HG02610 (cell line): ENCODE data around the gene EHF.
A peak's percentile ranks its signal among the peaks of the same experiment; 100 is the strongest.

ENCODE experiments used
- ATAC-seq: cut with Tn5 transposase; IDR thresholded peaks from one replicate; pipeline ENCODE4 v1.9.1; 2021; ENCODE audit warnings: mild to moderate bottlenecking, moderate library complexity; ENCODE audit not compliant: unreplicated experiment

EHF gene

GRCh38 chr11:34623463-34623862, 2.6 kb downstream of the EHF start:
- ATAC-seq: no peak

GRCh38 chr11:34624069-34624468, 3.2 kb downstream of the EHF start:
- ATAC-seq: peak; percentile 45

- ATAC-seq: no peak
Measured at GRCh38 chr11:34625576-34625975, 4.7 kb downstream of the EHF start.

- ATAC-seq: peak; percentile 77
Measured at GRCh38 chr11:34626393-34626792, 5.5 kb downstream of the EHF start.

- no peak for ATAC-seq
Measured at GRCh38 chr11:34627197-34627596, 6.3 kb downstream of the EHF start.

DNA sequence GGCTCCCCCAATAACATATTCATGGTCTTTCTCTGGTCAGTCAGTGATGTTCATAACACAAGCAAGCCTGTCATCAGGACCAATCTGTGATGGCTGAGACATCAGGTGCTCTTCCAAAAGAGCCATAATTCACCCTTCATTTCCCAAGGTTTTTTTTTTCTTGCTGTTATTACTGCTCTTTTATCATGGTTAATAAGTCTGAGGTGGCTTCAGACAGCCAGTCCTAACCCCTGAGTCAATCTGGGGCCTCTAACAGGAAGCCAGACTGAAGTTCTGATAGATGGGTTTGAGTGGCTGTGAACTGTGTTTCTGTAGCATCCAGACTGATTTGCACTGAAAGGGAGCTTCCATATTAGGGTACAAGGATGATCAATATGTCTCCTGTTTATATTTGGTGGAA, 8.8 kb downstream of the EHF start:
- no peak for ATAC-seq

DNA sequence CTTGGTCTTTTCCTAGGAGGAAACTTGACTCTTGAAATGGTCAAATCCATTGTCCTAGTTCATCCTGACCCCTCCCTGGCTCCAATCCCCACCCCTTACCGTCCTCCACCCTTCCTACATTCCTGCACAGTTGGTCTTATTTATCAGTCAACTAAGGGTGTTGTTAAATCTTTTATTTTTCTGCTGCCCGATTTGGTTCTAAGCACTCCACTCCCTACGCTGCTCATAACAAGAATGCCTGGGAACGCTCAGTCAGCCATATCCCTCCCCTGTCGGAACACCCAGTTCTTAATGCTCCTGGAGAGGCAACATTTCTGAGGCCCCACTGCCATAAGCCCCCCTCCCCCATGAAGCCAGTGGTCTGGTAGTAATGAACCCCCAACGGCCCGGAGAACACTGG, 9.7 kb downstream of the EHF start:
- no peak for ATAC-seq

GRCh38 chr11:34631297-34631696, 10.4 kb downstream of the EHF start:
- no peak for ATAC-seq

GRCh38 chr11:34631737-34632104, 10.8 kb downstream of the EHF start:
- no peak for ATAC-seq

DNA sequence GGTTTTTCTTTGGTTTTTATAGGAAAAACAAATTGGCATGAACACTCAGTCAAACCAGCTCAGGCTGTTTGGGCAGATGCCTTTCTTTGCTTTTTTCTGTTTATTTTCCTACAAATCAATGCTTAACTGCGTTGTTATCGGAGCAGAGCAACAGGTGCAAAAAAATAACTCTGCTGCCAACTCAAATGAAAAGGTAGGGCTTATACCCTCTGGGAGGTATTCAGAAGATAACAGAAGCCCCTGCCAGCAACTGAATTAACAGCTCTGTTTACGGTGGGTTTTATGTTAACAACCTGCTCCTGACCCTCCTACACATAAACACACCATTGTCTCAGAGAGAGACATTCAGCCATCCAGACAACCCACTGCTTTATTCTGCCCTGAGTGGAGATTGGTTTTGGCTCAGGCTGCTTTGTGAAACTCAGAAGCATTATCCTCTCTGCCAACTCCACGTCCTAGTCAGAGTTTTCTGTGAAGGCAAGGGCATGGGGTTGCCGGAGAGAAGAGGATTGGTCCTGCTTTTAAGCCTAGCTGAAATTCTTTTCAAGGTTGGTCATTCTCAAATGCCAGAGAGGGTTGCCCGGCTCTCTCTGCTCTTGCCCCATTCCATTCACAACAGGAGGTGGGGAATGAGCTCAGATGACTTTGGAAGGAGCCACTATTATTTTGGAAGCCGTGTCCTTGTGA, 11.4 kb downstream of the EHF start:
- no peak for ATAC-seq

GRCh38 chr11:34633640-34633989, 12.7 kb downstream of the EHF start:
- no peak for ATAC-seq

GRCh38 chr11:34633990-34634693, 13.2 kb downstream of the EHF start:
- ATAC-seq: peak; percentile 78

GRCh38 chr11:34634694-34635062, 13.8 kb downstream of the EHF start:
- ATAC-seq: no peak

DNA sequence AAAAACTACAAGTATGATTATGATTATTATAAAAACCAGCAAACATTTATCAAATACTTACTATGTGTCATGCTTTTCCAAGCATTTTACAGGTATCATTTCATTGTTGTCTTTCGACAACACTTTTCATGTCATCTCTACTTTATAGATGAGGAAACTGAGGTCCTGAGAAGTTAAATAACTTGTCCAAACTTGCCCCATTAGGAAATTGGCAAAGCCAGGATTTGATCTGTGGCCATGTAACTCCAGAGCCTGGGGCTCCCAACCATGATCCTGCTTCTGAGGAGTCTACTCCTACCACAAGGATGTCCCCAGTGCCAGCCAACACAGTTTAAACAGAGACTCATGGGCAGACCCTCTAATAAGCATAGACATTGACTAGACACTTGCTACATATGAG, 15.2 kb downstream of the EHF start:
- ATAC-seq: no peak

DNA sequence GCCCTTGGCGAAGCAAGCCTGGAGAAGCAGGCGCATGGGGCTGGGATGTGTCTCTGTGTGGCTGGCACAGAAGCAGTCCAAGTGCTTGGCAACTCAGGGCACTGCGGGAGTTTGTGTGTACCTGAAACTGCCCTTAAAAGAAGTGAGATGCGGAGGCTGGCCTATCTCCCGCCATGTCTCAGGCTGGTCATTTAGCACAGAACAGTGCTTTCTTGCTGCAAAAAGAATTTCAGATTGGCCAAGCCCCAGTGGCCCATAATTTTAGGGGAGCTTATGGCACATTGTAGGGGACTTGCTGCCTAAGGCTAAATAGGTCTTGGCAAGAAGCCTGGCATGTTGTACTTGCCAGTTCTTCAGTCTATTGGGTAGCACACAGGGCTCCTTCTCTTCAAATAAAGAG, 16.4 kb downstream of the EHF start:
- no peak for ATAC-seq

DNA sequence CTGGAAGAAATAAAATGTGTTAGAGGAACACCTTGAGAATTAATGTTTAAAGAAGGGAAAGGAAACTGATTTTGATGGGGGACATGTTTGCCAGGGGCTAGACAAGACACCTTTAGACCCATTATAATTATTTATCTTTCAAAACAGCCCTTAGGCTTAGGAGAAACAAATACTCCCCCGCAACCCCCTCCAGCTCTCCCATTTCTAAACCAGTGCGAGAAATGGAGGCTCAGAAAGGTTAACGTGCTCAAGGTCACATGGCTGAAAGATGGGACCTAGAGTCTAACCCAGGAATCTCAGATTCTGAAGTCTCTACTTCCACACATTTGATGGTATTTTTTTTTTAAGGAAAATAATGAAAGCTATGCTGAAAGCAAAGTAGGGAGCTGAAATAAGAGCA, 18.0 kb downstream of the EHF start:
- ATAC-seq: no peak

DNA sequence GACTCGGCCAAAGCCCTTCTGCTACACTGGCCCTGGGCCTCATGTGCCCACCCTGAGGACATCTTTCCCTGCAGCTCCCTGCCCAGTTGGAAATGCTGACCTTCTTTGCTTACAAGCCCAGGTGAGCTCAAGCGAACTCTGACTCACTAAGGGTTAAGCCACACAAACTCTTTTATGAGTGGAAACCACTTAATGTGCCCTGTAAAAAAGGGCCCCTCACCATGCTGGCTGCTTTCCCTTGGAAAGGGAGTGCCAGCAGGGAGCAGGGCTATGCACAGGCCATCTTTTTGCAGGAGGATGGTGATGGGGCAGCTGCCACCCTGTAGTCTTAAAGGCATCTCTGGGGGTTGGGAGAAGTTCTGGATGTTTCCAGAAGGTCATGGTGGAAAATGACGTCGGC, 18.7 kb downstream of the EHF start:
- ATAC-seq: no peak

DNA sequence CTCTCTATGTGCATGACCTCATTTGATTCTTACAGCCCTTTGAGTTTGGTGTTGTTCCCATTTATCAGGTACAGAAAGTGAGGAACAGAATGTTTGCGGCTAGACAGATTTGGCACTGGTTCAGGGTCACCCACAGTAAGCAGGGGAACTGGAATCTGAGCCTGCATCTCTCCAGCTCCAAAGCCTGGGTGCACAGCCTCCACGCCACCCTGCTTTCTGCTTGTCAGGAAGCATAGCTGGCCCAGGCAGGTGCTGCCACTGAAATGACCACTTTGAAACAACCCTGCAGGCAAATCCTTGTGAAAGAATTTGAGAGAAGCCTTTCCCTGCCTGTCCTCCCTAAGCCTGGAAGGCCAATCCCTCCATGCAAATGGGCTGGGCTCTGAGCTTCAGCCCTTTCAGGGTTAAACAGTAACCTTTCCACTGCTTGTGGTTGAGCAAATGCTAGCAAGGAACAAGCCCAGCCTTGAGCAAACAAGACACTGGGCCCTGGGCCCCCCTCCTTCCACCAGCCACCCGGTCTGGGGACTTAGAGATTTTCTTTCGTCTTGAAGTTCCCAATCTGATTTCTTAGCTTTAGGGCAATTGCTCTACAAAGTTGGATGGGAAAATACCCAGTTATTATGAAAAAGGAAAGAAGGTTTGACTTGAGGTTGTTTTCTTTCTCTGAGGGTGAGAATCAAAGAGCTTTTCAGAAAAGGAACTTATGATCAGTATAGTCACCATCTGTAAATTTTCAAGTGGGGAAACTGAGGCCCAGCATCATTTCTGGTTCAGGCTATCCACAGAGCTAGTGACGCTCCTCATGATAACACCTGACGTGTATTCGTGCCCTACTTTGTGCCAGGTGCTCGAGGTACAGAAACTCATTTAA, 19.4 kb downstream of the EHF start:
- ATAC-seq: peak; percentile 45

DNA sequence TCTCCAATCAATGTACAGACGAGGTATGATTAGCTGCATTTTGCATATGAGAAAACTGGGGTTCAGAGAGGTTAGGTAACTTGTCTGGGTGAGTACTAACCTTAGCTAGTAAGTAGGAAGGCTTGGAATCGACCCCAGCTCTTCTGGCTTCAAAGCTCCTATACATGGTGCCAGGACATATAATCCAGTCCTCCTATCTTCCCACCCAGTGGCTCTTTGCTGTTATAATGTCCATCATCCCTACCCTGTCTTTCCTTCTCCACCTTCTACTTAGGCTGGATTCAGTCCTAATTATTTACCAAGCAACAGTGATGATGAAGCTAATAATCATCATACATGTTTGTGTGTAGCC, 20.0 kb downstream of the EHF start:
- no peak for ATAC-seq

DNA sequence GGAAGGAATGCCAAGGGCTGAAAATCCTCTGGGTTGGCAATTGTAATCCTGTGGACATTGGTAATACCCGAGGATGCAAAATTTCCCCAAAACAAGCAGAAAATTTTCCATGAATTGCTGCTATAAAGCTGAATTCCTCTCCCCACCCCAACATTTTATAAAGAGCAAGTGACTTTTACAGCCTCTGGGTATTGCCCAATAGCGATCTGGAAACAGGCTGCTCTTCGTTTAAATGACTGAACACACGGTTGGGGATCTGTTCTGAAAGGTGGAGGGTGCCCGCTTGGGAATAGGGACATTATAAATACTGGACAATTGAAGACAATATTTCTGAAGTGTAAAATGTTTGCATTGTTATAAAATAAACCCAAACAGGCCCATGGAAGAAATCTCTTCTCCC, 20.6 kb downstream of the EHF start:
- ATAC-seq: no peak

DNA sequence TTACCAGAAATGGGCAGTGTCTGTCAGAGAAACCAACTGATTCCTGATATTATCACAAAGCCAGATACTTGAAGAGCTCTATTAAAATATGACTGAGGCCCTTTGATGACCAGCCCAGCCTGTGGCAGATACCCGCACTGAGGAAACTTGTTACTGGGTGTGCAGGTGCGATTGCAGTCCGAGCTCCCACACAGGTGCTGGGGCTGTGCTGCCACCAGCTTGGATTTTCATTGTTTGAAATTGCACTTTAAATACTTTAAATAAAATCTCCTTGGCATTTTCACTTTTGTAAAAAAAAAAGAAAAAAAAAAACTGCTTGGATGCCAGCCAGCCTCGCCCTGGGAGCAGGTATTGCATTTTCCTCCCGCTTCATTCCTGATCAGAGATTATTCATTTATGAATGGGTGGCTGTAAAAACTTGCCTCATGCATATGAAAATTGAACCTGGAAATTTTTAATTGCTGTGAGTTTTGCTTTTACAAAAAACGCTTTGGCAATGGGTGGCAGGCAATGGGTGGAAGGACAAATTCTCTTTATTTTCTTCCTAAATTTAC, 21.2 kb downstream of the EHF start:
- no peak for ATAC-seq

DNA sequence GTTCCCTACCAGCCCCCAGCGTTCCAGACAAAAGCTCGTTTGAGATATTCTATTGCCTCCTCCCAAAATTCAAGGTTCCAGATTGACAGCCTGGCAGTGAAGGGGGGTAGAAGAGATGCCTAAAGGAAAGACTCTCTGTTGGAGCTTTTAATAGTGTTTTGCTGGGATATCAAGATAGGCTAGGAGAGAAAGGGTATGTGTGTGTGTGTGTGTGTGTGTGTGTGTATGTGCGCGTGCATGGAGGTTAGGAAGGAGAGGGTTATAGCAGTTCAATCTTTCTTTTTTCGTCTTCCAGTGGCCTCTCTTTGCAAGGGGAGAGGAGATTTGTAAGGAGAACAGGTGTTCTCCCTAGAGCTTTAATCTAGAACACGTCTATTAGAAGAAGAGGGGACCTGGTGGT, 22.0 kb downstream of the EHF start:
- no peak for ATAC-seq
